BE2C (cell line): Measurements from ENCODE around the gene MYT1.

ENCODE experiments used
- DNase-seq: peaks from one replicate; pipeline ENCODE4 v3.0.0-alpha.2; 2020
- H3K27me3 ChIP-seq: fragments of 250-450 bp; sonication (Bioruptor Pico); 2 replicates; pipeline ENCODE4 v1.5.1; 2020; ENCODE audit warnings: mild to moderate bottlenecking
- H3K36me3 ChIP-seq: fragments of 250-450 bp; sonication (Bioruptor Pico); 2 replicates; pipeline ENCODE4 v1.5.1; 2020; ENCODE audit warnings: mild to moderate bottlenecking
- H3K4me1 ChIP-seq: fragments of 250-450 bp; sonication (Bioruptor Pico); 2 replicates; pipeline ENCODE4 v1.5.1; 2020
- H3K4me3 ChIP-seq: 2 replicates; pipeline ENCODE4 v1.5.1; 2011; ENCODE audit warnings: low read depth, low read length
- H3K9me3 ChIP-seq: fragments of 250-450 bp; sonication (Bioruptor Pico); 2 replicates; pipeline ENCODE4 v1.5.1; 2020
- TF ChIP-seq, protein P1 (sequence below): IDR thresholded peaks from 2 replicates; pipeline ENCODE4 v1.5.1; 2012; ENCODE audit warnings: mild to moderate bottlenecking, low read depth, low read length

Gene MYT1

DNA sequence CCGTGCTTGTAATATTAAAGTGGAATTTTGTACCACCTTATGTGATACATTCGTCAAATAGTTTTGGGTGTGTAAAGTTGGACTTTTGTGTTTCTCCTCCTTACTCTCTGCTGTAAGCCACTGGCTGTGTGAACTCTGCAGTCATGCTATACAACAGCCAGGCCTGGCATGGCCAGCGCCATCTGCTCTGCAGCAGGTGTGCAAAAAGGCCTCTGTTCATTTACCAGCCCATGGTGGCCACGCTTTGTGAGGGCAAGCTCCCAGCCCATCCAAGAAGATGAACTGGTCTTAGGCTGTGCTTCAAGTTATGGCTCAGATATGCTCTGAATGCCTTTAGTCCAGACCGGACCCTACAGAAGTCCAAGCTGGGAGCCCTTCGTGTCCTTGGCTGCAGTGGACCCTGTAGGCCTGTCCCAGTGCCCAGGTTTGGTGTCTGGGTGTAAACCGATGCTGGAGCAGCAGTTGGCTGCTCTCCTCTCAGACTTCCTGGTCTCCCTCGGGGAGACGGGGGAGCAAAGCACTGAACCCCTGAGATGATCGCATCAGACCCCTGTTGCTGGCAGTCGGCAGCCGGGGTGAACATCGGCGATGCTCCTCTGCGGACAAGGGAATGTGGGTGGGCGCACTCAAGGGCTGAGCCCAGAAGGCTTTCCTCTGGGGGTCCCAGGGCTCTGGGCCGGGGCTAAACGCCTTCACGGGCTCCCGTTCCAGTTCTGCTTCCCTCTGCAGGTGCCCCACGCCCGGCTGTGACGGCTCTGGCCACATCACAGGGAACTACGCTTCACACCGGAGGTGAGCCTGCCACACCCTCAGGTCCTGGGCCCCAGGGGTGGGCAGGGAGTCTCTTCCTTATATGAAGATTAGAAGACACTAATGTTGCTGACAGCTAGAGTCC is 62.7 kb downstream of the MYT1 start:
- Histone ChIP-seq H3K36me3 (peaks cover 60% of the 10 kb centered on the region), H3K27me3 (no peaks in the 10 kb centered on the region), H3K9me3 (no peaks in the 10 kb centered on the region), H3K4me1 (peaks cover 8% of the 10 kb centered on the region), H3K4me3 (no peak overlapping the region)
- TF ChIP-seq, protein P1, sequence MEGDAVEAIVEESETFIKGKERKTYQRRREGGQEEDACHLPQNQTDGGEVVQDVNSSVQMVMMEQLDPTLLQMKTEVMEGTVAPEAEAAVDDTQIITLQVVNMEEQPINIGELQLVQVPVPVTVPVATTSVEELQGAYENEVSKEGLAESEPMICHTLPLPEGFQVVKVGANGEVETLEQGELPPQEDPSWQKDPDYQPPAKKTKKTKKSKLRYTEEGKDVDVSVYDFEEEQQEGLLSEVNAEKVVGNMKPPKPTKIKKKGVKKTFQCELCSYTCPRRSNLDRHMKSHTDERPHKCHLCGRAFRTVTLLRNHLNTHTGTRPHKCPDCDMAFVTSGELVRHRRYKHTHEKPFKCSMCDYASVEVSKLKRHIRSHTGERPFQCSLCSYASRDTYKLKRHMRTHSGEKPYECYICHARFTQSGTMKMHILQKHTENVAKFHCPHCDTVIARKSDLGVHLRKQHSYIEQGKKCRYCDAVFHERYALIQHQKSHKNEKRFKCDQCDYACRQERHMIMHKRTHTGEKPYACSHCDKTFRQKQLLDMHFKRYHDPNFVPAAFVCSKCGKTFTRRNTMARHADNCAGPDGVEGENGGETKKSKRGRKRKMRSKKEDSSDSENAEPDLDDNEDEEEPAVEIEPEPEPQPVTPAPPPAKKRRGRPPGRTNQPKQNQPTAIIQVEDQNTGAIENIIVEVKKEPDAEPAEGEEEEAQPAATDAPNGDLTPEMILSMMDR, result no peak
- DNase-seq, result no peak

- no peaks in the 10 kb centered on the region for H3K27me3 ChIP-seq
- peaks cover 6% of the 10 kb centered on the region for H3K4me1 ChIP-seq
- no peak overlapping the region for H3K4me3 ChIP-seq
These were observed 63.9 kb downstream of the MYT1 start for GRCh38 chr20:64228086-64228653.

GRCh38 chr20:64228751-64229506 is 64.7 kb downstream of the MYT1 start:
- H3K9me3 ChIP-seq, result no peaks in the 10 kb centered on the region
- H3K27me3 ChIP-seq, result no peaks in the 10 kb centered on the region
- no peaks in the 10 kb centered on the region; the same call in 1 of the 2 replicates for H3K4me1 ChIP-seq
- H3K4me3 ChIP-seq, result no peak overlapping the region
- peaks cover 61% of the 10 kb centered on the region for H3K36me3 ChIP-seq
- no peak for DNase-seq
- TF ChIP-seq, protein P1, result no peak

More at GRCh38 chr20:64228086-64228653, 63.9 kb downstream of the MYT1 start:
- Histone ChIP-seq H3K9me3 (no peaks in the 10 kb centered on the region), H3K36me3 (peaks cover 57% of the 10 kb centered on the region)
- TF ChIP-seq, protein P1, result no peak
- no peak for DNase-seq

GRCh38 chr20:64229507-64230061 is 65.3 kb downstream of the MYT1 start:
- no peaks in the 10 kb centered on the region for H3K9me3 ChIP-seq
- H3K4me3 ChIP-seq, result no peak overlapping the region
- H3K4me1 ChIP-seq, result no peaks in the 10 kb centered on the region
- TF ChIP-seq, protein P1, result no peak
- H3K36me3 ChIP-seq, result peaks cover 58% of the 10 kb centered on the region
- no peaks in the 10 kb centered on the region for H3K27me3 ChIP-seq
- DNase-seq, result no peak

DNA sequence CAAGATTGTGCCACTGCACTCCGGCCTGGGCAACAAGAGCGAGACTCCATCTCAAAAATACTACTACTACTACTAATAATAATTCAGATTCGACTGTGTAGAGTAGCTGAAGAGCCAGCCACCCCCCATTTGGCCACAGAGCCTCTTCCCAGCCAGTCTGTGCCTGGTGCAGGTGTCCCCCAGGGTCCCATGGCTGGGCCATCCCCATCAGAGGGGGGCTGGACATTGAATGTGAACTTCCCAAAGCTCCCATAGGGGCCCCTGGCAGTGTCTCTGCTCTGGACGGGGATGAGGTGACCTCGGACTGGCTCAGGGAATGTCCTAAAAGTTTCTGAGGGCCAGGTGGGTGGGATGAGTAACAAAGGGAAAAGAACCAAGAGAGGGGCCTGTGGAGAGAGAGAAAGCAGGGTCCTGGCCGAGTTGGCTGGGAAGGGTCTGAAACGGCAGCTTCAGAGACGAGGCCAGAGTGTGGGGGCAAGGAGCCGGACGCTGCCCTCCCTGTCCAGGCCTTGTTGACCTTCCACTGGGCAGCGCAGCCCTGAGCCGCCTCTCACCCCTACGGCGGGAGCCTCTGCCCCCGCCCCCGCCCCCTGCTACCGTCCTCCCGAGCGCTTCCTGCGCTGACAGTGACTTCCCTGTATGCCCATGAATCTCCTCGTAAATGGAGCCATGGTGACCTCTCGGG is 66.4 kb downstream of the MYT1 start:
- H3K4me3 ChIP-seq, result no peak overlapping the region
- H3K9me3 ChIP-seq, result no peaks in the 10 kb centered on the region
- DNase-seq, result no peak
- peaks cover 50% of the 10 kb centered on the region for H3K36me3 ChIP-seq
- H3K4me1 ChIP-seq, result no peaks in the 10 kb centered on the region
- H3K27me3 ChIP-seq, result no peaks in the 10 kb centered on the region
- TF ChIP-seq, protein P1, result no peak
